Stomach (tissue), 9 donors: ENCODE results near the gene MAP3K14. TPM values are rescaled to one million over a fixed set of nuclear protein-coding genes. Genes with fewer than 3 reads are reported as not detected.

Experiments
- DNase-seq, 2 donors: peaks; one replicate each; pipeline versions ENCODE4 v3.0.0 to v3.0.0-alpha.2; 2013 to 2019
- H3K27ac ChIP-seq, 5 donors: fragments of 200-600 bp in 4 of 5; sonication (generic) in 4 of 5; one replicate each; pipeline ENCODE4 v1.5.1; 2013 to 2019; ENCODE audit warnings: mild to moderate bottlenecking in 1 of 5, moderate library complexity in 1 of 5
- H3K27me3 ChIP-seq, 3 donors: fragments of 200-600 bp; sonication (generic); one replicate each; pipeline ENCODE4 v1.5.1; 2017 to 2019; ENCODE audit warnings: mixed run types in 1 of 3
- H3K36me3 ChIP-seq, 4 donors: fragments of 200-600 bp; sonication (generic); 1 replicate in 3 of 4; 2 replicates in 1 of 4; pipeline ENCODE4 v1.5.1; 2016 to 2019
- H3K4me1 ChIP-seq, 4 donors: fragments of 200-600 bp; sonication (generic); one replicate each; pipeline ENCODE4 v1.5.1; 2016 to 2019
- H3K4me3 ChIP-seq, 4 donors: fragments of 200-600 bp; sonication (generic) in 3 of 4; one replicate each; pipeline ENCODE4 v1.5.1; 2016 to 2019; ENCODE audit warnings: mild to moderate bottlenecking in 1 of 4
- H3K9me3 ChIP-seq, 4 donors: fragments of 200-600 bp; sonication (generic); one replicate each; pipeline ENCODE4 v1.5.1; 2016 to 2019
- EP300 ChIP-seq: sonication (generic); formaldehyde crosslinking; IDR thresholded peaks from one replicate; pipeline ENCODE4 v1.6.1; 2017; ENCODE audit warnings: antibody characterized with exemption
- POLR2A ChIP-seq, 4 donors: fragments of 450-650 bp; IDR thresholded peaks; one replicate each; pipeline ENCODE4 v1.6.1; 2016; ENCODE audit warnings: antibody characterized with exemption in 4 of 4, control low read depth in 2 of 4, mild to moderate bottlenecking in 1 of 4, moderate library complexity in 1 of 4
- POLR2AphosphoS5 ChIP-seq, 3 donors: sonication (generic); formaldehyde crosslinking; IDR thresholded peaks; one replicate each; pipeline ENCODE4 v1.6.1; 2016; ENCODE audit warnings: antibody characterized with exemption in 3 of 3
- WGBS, 5 donors: extraction: QIAGEN DNeasy Blood & Tissue Kit in 3 of 5; methylation state at CpG; one replicate each; pipeline versions ENCODE4 v1.1.5 to v1.1.7; 2013 to 2018; 5-methylcytosine and 5-hydroxymethylcytosine counted together
- intact Hi-C: fragments of 100-400 bp; cut with DNase I; formaldehyde crosslinking; loops from one replicate; pipeline ENCODE4 v1.15.1; 2023; ENCODE audit warnings: low total_unique reads
- polyA plus RNA-seq, 3 donors: library from polyadenylated mRNA; stranded (reverse); fragments of 200-250 nt; gene quantifications; one replicate each; pipeline ENCODE4 v1.2.3, GENCODE V29; 2013
- total RNA-seq, 5 donors: library from RNA; depleted of rRNA; stranded (reverse); fragments of >200 nt; gene quantifications; one replicate each; pipeline versions ENCODE4 v1.1.0 to v1.2.3, GENCODE V29; 2014 to 2016
- TF ChIP-seq, protein P1 (sequence below), 7 experiments: fragments of 450-650 bp in 4 of 7; fragments of 200-600 bp in 3 of 7; sonication (generic) in 3 of 7; IDR thresholded peaks; one replicate each; pipeline ENCODE4 v1.5.1; 2016 to 2019; ENCODE audit warnings: antibody characterized with exemption in 7 of 7, control low read depth in 2 of 7, mild to moderate bottlenecking in 1 of 7
- donor health status: healthy with polysubstance abuse.
- donor health status: Bipolar disorder and iron deficiency.
- donor health status: healthy.

MAP3K14 gene
- total and polyA plus RNA-seq, 8 donors, result 1.2 to 17.7 (median 8.1) TPM

DNA sequence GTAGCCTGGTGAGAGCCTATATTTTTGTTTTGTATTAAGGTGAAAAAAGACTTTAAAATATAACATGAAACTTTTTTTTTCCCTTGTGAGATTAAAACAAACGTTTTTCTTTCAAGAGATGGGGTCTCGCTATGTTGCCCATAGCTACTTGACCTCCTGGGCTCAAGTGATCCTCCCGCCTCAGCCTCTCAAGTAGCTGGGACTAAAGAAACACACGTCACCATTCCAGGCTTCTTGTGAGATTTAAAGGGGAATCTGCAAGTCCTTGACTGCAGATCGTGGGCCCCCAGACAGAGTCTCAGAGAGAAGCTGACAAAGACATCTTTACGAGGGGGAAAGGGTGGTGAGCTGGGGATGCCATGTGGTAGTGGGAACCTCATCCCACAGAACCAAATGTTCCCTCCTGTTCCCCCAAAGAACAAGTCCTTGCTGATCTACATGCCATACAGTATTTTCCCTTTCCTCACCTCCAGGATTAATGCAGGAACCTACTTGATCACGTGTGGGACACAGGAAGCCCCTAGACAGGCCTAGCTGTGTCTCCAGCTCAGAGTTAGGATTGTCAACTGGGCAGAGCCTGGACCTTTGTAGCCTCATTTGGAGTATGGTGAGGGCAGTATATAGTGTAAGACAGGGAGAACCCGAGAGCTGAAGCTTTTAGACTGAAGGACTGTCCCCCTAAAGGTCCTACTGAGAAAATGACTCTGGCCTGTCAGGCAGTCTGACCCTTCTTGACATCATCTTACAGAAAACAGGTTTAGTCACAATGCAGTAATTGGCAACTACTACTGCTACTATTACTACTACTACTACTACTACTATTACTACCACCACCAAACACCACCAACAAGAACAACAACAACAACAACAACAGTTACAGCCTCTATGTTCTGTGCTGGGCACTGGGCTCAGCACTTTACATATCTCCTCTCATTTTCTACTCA, 4.1 kb downstream of the MAP3K14 start:
- Histone ChIP-seq H3K4me1 (peaks cover 73 to 90% (median 88%) of the 10 kb centered on the region in 4 donors), H3K27me3 (no peaks in the 10 kb centered on the region), H3K27ac (peak overlapping the region; percentile 91 to 98 (median 96)), H3K4me3 (peak overlapping the region; percentile 4 to 38 (median 16)), H3K9me3 (no peaks in the 10 kb centered on the region), H3K36me3 (no peaks in the 10 kb centered on the region)
- no peak for DNase-seq
- TF ChIP-seq POLR2AphosphoS5 (IDR thresholded peaks at IDR 0.05) (no peak), EP300 (no peak), POLR2A (IDR thresholded peaks at IDR 0.05) (no peak)
- TF ChIP-seq, protein P1, sequence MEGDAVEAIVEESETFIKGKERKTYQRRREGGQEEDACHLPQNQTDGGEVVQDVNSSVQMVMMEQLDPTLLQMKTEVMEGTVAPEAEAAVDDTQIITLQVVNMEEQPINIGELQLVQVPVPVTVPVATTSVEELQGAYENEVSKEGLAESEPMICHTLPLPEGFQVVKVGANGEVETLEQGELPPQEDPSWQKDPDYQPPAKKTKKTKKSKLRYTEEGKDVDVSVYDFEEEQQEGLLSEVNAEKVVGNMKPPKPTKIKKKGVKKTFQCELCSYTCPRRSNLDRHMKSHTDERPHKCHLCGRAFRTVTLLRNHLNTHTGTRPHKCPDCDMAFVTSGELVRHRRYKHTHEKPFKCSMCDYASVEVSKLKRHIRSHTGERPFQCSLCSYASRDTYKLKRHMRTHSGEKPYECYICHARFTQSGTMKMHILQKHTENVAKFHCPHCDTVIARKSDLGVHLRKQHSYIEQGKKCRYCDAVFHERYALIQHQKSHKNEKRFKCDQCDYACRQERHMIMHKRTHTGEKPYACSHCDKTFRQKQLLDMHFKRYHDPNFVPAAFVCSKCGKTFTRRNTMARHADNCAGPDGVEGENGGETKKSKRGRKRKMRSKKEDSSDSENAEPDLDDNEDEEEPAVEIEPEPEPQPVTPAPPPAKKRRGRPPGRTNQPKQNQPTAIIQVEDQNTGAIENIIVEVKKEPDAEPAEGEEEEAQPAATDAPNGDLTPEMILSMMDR (IDR thresholded peaks at IDR 0.05), result no peak
- intact Hi-C loops, result no loop called here
- 20 to 32% (median 25%) methylated on average over 8 of the region's 8 CpGs for whole genome bisulfite sequencing, 5 donors

DNA sequence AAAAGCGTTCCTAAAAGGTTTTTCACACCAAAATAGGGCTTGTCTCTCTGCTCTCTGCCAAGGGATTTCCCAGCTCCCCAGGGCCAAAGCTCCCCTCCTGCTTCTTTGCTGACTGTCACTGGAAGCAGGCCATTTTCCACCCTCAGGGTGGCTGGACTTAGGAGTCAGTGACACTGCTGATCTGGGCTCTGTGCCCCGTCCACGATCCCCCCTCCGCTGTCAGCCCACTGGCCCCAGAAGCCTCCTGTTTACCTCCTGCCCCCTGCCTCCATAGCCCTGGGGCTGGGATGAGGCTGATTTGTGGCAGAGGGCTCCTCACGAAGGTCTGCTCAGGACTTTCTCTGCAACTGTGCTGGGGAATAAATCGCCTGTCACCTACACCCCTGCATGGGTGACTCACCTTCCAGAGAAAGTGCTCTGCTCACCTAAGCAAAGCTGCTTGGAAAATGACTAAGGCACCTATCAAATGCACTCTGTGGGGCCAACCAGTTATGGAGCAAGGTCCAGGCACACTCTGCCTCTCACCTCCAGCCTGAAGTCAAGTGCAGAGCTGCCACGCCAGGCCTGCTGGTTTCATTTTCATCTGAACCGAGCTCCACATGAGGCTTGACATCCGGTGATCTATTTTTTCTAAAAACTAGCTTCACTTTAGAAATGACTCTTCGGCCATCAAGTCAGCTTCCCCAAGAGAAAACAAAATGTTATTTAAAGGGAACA, 4.9 kb downstream of the MAP3K14 start:
- Histone ChIP-seq H3K4me1 (peaks cover 78 to 95% (median 92%) of the 10 kb centered on the region in 4 donors), H3K36me3 (no peaks in the 10 kb centered on the region), H3K4me3 (peak overlapping the region; percentile 4 to 38 (median 16)), H3K9me3 (no peaks in the 10 kb centered on the region), H3K27me3 (no peaks in the 10 kb centered on the region), H3K27ac (peak overlapping the region; percentile 96 to 98 (median 96))
- 4 to 14% (median 8%) methylated on average over 10 of the region's 10 CpGs for WGBS, 5 donors
- DNase-seq, result peak; percentile 82 to 90
- intact Hi-C loops, result no loop called here
- TF ChIP-seq, protein P1 (IDR thresholded peaks at IDR 0.05), result no peak
- peak in 2 of 3 donors; percentile 71 to 85 for TF ChIP-seq POLR2AphosphoS5 (IDR thresholded peaks at IDR 0.05)

DNA sequence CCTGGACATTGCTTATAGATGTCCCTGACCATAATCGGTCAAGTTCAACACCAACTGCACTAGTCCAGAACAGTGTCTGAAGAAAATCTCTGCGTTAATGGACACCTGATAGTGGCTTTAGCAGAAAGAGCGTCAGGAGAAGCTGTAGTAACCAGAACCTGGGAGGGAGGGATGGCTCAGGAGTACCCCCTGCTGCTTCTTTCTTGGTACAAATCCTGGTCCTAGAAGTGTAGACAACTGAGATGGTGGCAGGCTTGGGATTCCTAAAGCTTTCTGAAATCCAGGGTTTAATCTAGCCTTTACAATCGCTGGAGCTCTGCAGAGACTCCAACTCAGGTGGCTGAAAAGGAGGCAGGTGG, 5.4 kb downstream of the MAP3K14 start:
- Histone ChIP-seq H3K4me3 (peak overlapping the region in 3 of 4 donors; percentile 4 to 38 (median 15)), H3K27ac (peak overlapping the region; percentile 96 to 98 (median 96)), H3K9me3 (no peaks in the 10 kb centered on the region), H3K36me3 (no peaks in the 10 kb centered on the region), H3K4me1 (peaks cover 82 to 100% (median 97%) of the 10 kb centered on the region in 4 donors), H3K27me3 (no peaks in the 10 kb centered on the region)
- DNase-seq, result no peak
- intact Hi-C loops, result no loop called here
- 32 to 45% (median 35%) methylated on average over 4 of the region's 4 CpGs for WGBS, 5 donors
- TF ChIP-seq POLR2A (IDR thresholded peaks at IDR 0.05), result no peak
- no peak for TF ChIP-seq EP300
- TF ChIP-seq POLR2AphosphoS5 (IDR thresholded peaks at IDR 0.05), result no peak
- TF ChIP-seq, protein P1 (IDR thresholded peaks at IDR 0.05), result no peak
